T-helper 2 cell treated with Interferon-gamma antibody and Interleukin-4, amounts not matched to agents 5 μg/mL and 100 μg/mL, for 36 hours (primary cell): ENCODE measurements around the gene PSMC1.

Experiments
- DNase-seq: peaks from one replicate; pipeline ENCODE4 v3.0.0; 2021; ENCODE audit warnings: low spot score
- H3K27ac Mint-ChIP-seq: one replicate; pipeline ENCODE4 v1.8.0; 2021; ENCODE audit warnings: mild to moderate bottlenecking, mixed read lengths
- H3K27me3 Mint-ChIP-seq: one replicate; pipeline ENCODE4 v1.8.0; 2021; ENCODE audit warnings: low read depth, mixed read lengths
- H3K36me3 Mint-ChIP-seq: one replicate; pipeline ENCODE4 v1.8.0; 2021; ENCODE audit warnings: low read depth, mixed read lengths
- H3K4me1 Mint-ChIP-seq: one replicate; pipeline ENCODE4 v1.8.0; 2021; ENCODE audit warnings: low read depth, mixed read lengths
- H3K4me3 Mint-ChIP-seq: one replicate; pipeline ENCODE4 v1.8.0; 2022; ENCODE audit warnings: mild to moderate bottlenecking, moderate library complexity, mixed read lengths
- H3K9me3 Mint-ChIP-seq: one replicate; pipeline ENCODE4 v1.8.0; 2021; ENCODE audit warnings: mixed read lengths

PSMC1 gene

DNA sequence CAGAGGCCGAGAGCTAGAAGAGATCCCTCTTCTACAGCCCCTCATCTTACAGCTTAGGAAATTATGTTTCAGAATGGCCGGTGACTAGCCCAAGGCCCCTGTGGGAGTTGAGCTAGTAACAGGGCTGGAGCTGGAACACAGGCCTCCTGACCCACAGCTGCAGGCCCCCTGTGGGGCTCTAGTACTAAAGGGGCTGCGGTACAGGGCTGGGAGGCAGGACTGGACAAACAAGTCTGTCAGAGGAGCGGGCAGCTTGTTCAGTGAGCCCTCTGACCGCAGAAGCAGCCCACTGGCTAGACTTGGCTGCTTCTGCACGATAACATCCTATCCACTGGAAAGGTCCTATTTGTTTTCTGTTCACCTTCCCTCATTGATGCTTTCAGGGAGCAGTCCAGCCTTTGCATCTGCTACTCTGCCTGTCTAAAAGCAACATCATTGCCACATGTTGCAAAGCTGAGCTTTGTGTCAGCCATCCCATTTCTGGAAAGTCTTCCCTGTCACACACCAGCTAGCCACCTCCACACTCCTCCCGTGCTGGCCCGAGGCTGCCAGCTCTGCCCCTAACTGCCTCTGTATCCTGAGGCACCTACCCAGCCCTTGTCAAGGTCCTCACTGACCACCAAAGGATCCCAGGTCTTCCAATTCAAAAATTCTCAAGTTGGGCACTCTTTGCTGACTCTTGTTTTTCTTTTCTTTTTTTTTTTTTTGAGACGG, 10.2 kb downstream of the PSMC1 start:
- Mint-ChIP-seq H3K9me3 (no peaks in the 10 kb centered on the region), H3K4me3 (no peak overlapping the region), H3K27ac (no peak overlapping the region), H3K36me3 (peaks cover 70% of the 10 kb centered on the region), H3K27me3 (no peaks in the 10 kb centered on the region), H3K4me1 (peaks cover 5% of the 10 kb centered on the region)
- DNase-seq = no peak

DNA sequence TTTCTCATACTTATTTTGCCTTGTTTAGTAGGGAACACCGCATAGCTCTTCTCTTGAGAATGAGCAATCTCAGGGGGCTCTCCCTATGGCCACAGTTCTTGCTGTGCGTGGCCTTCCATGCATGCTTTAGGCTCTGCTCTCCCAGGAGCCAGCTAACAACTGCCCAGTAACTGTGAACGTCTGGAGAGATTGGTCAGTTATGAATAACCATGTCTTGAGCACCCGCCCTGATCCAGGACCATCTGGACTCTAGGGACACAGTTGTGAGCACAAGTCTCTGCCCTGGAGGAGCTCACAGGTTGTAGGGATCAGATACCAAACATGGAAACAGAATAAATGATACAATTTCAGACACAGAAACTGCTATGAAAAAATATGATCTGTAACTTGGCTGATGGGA, 12.1 kb downstream of the PSMC1 start:
- no peak overlapping the region for H3K4me3 Mint-ChIP-seq
- no peaks in the 10 kb centered on the region for H3K27me3 Mint-ChIP-seq
- no peaks in the 10 kb centered on the region for H3K9me3 Mint-ChIP-seq
- H3K27ac Mint-ChIP-seq = no peak overlapping the region
- peaks cover 5% of the 10 kb centered on the region for H3K4me1 Mint-ChIP-seq
- peaks cover 70% of the 10 kb centered on the region for H3K36me3 Mint-ChIP-seq
- DNase-seq = no peak

DNA sequence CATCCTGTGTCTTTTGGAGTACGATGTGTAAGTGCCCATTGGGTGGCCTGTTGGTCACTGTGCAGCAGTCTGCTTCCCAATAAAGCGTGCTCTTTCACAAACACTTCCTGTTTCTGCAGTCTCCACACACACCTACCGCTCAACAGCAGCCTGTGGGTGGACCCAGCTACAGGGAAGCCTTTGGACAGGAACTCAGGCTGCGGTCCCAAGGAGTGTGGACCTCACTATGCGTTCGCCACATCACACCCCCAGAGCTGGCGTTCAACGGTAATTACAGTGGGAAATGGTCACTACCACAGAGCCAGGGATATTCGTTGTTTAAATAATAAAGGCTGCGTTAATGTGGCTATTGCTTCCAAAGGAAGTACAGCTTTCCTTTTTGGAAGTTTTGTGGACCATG, 16.2 kb downstream of the PSMC1 start:
- no peak overlapping the region for H3K4me3 Mint-ChIP-seq
- H3K9me3 Mint-ChIP-seq = no peaks in the 10 kb centered on the region
- no peak for DNase-seq
- no peak overlapping the region for H3K27ac Mint-ChIP-seq
- peaks cover 56% of the 10 kb centered on the region for H3K36me3 Mint-ChIP-seq
- peaks cover 15% of the 10 kb centered on the region for H3K4me1 Mint-ChIP-seq
- no peaks in the 10 kb centered on the region for H3K27me3 Mint-ChIP-seq

DNA sequence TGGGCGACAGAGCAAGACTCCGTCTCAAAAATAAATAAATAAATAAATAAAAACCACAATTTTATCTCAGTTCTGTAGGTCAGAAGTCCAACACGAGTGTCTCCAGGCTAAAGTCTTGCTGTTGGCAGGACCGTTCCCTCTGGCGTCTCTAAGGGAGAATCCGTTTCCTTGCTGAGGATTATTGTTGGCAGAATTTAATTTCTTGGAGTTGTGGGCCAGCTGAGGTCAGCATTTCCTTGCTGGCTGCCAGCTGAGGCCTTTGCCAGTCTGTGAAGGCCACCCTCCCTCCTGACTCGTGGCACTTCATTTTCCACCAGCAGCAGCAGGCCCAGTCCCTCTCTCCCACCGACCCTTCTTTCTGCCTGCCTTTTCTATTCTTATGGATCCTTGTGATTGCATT, 17.2 kb downstream of the PSMC1 start:
- Mint-ChIP-seq H3K4me3 (no peak overlapping the region), H3K27me3 (no peaks in the 10 kb centered on the region), H3K4me1 (peaks cover 15% of the 10 kb centered on the region), H3K9me3 (no peaks in the 10 kb centered on the region), H3K27ac (peak overlapping the region; percentile 47), H3K36me3 (peaks cover 50% of the 10 kb centered on the region)
- no peak for DNase-seq

GRCh38 chr14:90274019-90274418, 17.7 kb downstream of the PSMC1 start:
- no peak overlapping the region for H3K4me3 Mint-ChIP-seq
- H3K4me1 Mint-ChIP-seq = peaks cover 15% of the 10 kb centered on the region
- no peak for DNase-seq
- peak overlapping the region; percentile 47 for H3K27ac Mint-ChIP-seq
- peaks cover 46% of the 10 kb centered on the region for H3K36me3 Mint-ChIP-seq
- H3K9me3 Mint-ChIP-seq = no peaks in the 10 kb centered on the region
- H3K27me3 Mint-ChIP-seq = no peaks in the 10 kb centered on the region

GRCh38 chr14:90274808-90275457, 18.6 kb downstream of the PSMC1 start:
- Mint-ChIP-seq H3K36me3 (peaks cover 38% of the 10 kb centered on the region), H3K4me1 (peaks cover 15% of the 10 kb centered on the region), H3K4me3 (peak overlapping the region; percentile 1), H3K27ac (peak overlapping the region; percentile 67), H3K9me3 (no peaks in the 10 kb centered on the region), H3K27me3 (no peaks in the 10 kb centered on the region)
- peak; percentile 35 for DNase-seq

DNA sequence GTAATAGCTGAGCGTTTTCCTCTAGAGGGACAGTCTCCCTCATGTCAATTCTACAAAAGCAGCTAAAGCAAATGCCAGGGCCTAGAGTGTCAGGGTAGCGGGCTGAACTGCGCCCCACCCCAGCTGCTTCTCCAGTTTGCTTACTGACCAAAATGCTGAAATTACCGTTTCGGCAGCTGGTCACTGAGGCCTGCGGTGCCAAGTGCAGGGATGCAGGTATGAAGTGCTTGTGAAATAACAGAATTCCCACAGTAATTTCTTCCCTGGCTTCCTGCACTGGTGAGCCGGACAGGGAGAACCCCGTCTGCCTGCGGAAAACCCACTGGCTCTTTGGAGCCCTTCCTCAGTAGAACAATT, 19.1 kb downstream of the PSMC1 start:
- peaks cover 15% of the 10 kb centered on the region for H3K4me1 Mint-ChIP-seq
- no peaks in the 10 kb centered on the region for H3K9me3 Mint-ChIP-seq
- no peak for DNase-seq
- no peaks in the 10 kb centered on the region for H3K27me3 Mint-ChIP-seq
- peak overlapping the region; percentile 22 for H3K27ac Mint-ChIP-seq
- H3K36me3 Mint-ChIP-seq = peaks cover 33% of the 10 kb centered on the region
- peak overlapping the region; percentile 1 for H3K4me3 Mint-ChIP-seq

GRCh38 chr14:90275820-90276219, 19.5 kb downstream of the PSMC1 start:
- Mint-ChIP-seq H3K4me1 (peaks cover 15% of the 10 kb centered on the region), H3K27ac (no peak overlapping the region), H3K4me3 (no peak overlapping the region), H3K9me3 (no peaks in the 10 kb centered on the region), H3K27me3 (no peaks in the 10 kb centered on the region), H3K36me3 (peaks cover 30% of the 10 kb centered on the region)
- peak; percentile 15 for DNase-seq

DNA sequence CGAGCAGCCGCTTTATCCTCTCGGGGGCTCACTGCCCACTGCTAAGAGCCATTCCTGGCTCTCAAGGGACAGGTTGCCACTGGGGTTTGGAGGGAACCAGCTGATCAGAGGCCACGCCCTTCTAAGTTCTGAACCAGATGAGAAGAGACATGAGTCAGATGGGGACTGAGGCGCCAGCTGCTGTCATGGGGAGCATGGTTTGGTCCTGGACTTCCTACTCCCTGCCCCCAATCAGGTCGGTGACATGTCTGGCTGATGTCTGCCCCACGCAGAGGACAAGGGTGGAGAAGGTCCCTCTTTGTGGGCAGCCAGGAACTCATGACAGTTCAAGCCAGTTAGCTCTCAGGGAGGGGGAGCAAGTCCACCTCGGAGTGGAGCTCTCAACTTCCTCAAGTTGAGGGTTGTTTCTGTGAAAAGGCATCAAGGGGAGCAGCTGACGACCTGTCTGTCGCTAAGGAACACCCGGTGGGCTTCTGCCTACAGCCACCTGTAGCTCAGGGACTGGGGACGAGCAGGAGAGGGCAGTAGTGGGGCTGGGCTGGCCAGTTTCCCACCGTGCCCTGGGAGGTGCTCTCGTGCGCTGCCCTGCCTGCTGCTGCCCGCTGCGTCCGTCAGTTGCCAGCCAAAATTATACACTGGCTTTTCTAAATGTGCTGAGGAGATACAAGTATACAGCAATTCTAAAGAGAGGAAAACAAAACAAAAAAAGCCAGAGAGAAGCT, 20.5 kb downstream of the PSMC1 start:
- H3K27ac Mint-ChIP-seq = no peak overlapping the region
- peak; percentile 9 for DNase-seq

GRCh38 chr14:90277581-90278198, 21.3 kb downstream of the PSMC1 start:
- no peak for DNase-seq
- no peak overlapping the region for H3K27ac Mint-ChIP-seq
- H3K4me3 Mint-ChIP-seq = no peak overlapping the region
- H3K9me3 Mint-ChIP-seq = no peaks in the 10 kb centered on the region
- H3K4me1 Mint-ChIP-seq = peaks cover 15% of the 10 kb centered on the region
- no peaks in the 10 kb centered on the region for H3K27me3 Mint-ChIP-seq
- peaks cover 21% of the 10 kb centered on the region for H3K36me3 Mint-ChIP-seq

More for the DNA sequence above, 20.5 kb downstream of the PSMC1 start:
- peaks cover 15% of the 10 kb centered on the region for H3K4me1 Mint-ChIP-seq
- H3K36me3 Mint-ChIP-seq = peaks cover 25% of the 10 kb centered on the region
- no peaks in the 10 kb centered on the region for H3K9me3 Mint-ChIP-seq
- no peaks in the 10 kb centered on the region for H3K27me3 Mint-ChIP-seq
- H3K4me3 Mint-ChIP-seq = no peak overlapping the region

GRCh38 chr14:90278199-90279175, 22.1 kb downstream of the PSMC1 start:
- Mint-ChIP-seq H3K27me3 (no peaks in the 10 kb centered on the region), H3K4me3 (no peak overlapping the region), H3K4me1 (peaks cover 15% of the 10 kb centered on the region), H3K36me3 (peaks cover 17% of the 10 kb centered on the region), H3K27ac (no peak overlapping the region), H3K9me3 (no peaks in the 10 kb centered on the region)
- DNase-seq = no peak

DNA sequence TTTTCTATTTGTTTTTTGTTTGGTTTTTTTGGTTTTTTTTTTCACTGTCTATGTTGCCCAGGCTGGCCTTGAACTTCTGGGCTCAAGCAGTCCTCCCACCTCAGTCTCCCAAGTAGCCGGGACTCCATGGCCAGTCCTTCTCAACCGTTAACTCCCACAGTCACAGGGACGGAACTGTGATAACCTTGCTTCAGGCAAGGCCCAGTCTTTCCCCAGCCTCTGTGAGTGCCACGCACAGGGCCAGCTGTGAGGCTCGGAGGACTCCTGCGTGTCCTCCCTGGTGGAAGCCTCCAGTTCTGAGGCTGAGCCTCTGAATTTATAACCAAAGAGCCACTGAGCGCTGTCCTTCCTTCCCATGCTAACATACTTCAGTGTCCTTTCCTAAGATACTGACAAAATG, 23.7 kb downstream of the PSMC1 start:
- DNase-seq = no peak
- Mint-ChIP-seq H3K9me3 (no peaks in the 10 kb centered on the region), H3K4me1 (peaks cover 8% of the 10 kb centered on the region), H3K27me3 (no peaks in the 10 kb centered on the region), H3K4me3 (no peak overlapping the region), H3K27ac (no peak overlapping the region), H3K36me3 (peaks cover 8% of the 10 kb centered on the region)

- Mint-ChIP-seq H3K4me1 (no peaks in the 10 kb centered on the region), H3K27me3 (no peaks in the 10 kb centered on the region), H3K27ac (no peak overlapping the region), H3K9me3 (no peaks in the 10 kb centered on the region), H3K4me3 (no peak overlapping the region), H3K36me3 (peaks cover 7% of the 10 kb centered on the region)
- no peak for DNase-seq
Observed at GRCh38 chr14:90281261-90281660, 24.9 kb downstream of the PSMC1 start.
